GM23338 (cell line): ENCODE data around the gene CXCL9. TPM values are rescaled to one million over a fixed set of nuclear protein-coding genes. Genes with fewer than 3 reads are reported as not detected.

Experiments used
- ATAC-seq: fragments of 200-7000 bp; cut with Tn5 transposase; 3 replicates; pipeline ENCODE4 v1.9.1; 2020
- DNase-seq: peaks from one replicate; pipeline ENCODE4 v3.0.0-alpha.2; 2015; ENCODE audit warnings: low spot score
- H2AFZ ChIP-seq: fragments of 200-600 bp; sonication (generic); 2 replicates; pipeline ENCODE4 v1.8.0; 2016; ENCODE audit warnings: antibody characterized with exemption, mild to moderate bottlenecking, moderate library complexity
- H3F3A ChIP-seq: fragments of 200-600 bp; sonication (generic); replicated peaks from 2 replicates; pipeline ENCODE4 v1.8.0; 2017; ENCODE audit warnings: antibody characterized with exemption, mixed run types, low read depth
- H3K27ac ChIP-seq: fragments of 200-600 bp; sonication (generic); 2 replicates; pipeline ENCODE4 v1.6.1; 2016; ENCODE audit warnings: low read depth
- H3K27me3 ChIP-seq: fragments of 200-600 bp; sonication (generic); 2 replicates; pipeline ENCODE4 v1.8.0; 2016; ENCODE audit warnings: mild to moderate bottlenecking, mixed run types, moderate library complexity; ENCODE audit not compliant: insufficient read depth
- H3K36me3 ChIP-seq: fragments of 200-600 bp; sonication (generic); 2 replicates; pipeline ENCODE4 v1.8.0; 2016; ENCODE audit warnings: mild to moderate bottlenecking; ENCODE audit not compliant: insufficient read depth
- H3K4me1 ChIP-seq: fragments of 200-600 bp; sonication (generic); 2 replicates; pipeline ENCODE4 v1.8.0; 2016; ENCODE audit warnings: mild to moderate bottlenecking, moderate library complexity; ENCODE audit not compliant: insufficient read depth
- H3K4me2 ChIP-seq: fragments of 200-600 bp; sonication (generic); 2 replicates; pipeline ENCODE4 v1.7.1; 2017; ENCODE audit warnings: mixed run types
- H3K4me3 ChIP-seq: fragments of 200-600 bp; sonication (generic); 2 replicates; pipeline ENCODE4 v1.6.1; 2016; ENCODE audit warnings: mixed run types
- H3K79me2 ChIP-seq: fragments of 200-600 bp; sonication (generic); replicated peaks from 2 replicates; pipeline ENCODE4 v1.8.0; 2017; ENCODE audit warnings: mild to moderate bottlenecking; ENCODE audit not compliant: insufficient read depth
- H3K9me2 ChIP-seq: fragments of 200-600 bp; sonication (generic); 2 replicates; pipeline ENCODE4 v1.8.0; 2017; ENCODE audit not compliant: insufficient read depth
- H4K20me1 ChIP-seq: fragments of 200-600 bp; sonication (generic); replicated peaks from 2 replicates; pipeline ENCODE4 v1.8.0; 2017; ENCODE audit warnings: mild to moderate bottlenecking; ENCODE audit not compliant: insufficient read depth
- H3K27ac Mint-ChIP-seq: 2 replicates; pipeline ENCODE4 v1.8.0; 2020; ENCODE audit warnings: inconsistent platforms, mild to moderate bottlenecking, moderate library complexity, mixed read lengths
- H3K27me3 Mint-ChIP-seq: 3 replicates; pipeline ENCODE4 v1.8.0; 2022; ENCODE audit warnings: low read depth, mild to moderate bottlenecking, moderate library complexity, mixed read lengths, inconsistent platforms; ENCODE audit not compliant: insufficient read depth, poor library complexity
- H3K36me3 Mint-ChIP-seq: 3 replicates; pipeline ENCODE4 v1.8.0; 2021; ENCODE audit warnings: low read depth, mild to moderate bottlenecking, inconsistent platforms, moderate library complexity, mixed read lengths
- H3K4me1 Mint-ChIP-seq: 3 replicates; pipeline ENCODE4 v1.8.0; 2020; ENCODE audit warnings: mild to moderate bottlenecking, inconsistent platforms, mixed read lengths
- H3K4me3 Mint-ChIP-seq: 3 replicates; pipeline ENCODE4 v1.8.0; 2021; ENCODE audit warnings: moderate library complexity, mild to moderate bottlenecking, inconsistent platforms, mixed read lengths
- H3K9me3 Mint-ChIP-seq: 3 replicates; pipeline ENCODE4 v1.8.0; 2020; ENCODE audit warnings: moderate library complexity, mild to moderate bottlenecking, inconsistent platforms, mixed read lengths
- CREB1 ChIP-seq: fragments of 250-450 bp; sonication (Bioruptor Pico); IDR thresholded peaks from 2 replicates; pipeline ENCODE4 v1.5.0; 2020; ENCODE audit warnings: low read depth, mild to moderate bottlenecking, moderate library complexity
- CTCF ChIP-seq, 2 experiments: fragments of 200-600 bp in 1 of 2; sonication (generic) in 1 of 2; conservative IDR thresholded peaks; 2 replicates each; pipeline versions ENCODE4 v1.5.1 to v1.6.1; 2016 to 2017; ENCODE audit warnings: antibody characterized with exemption in 2 of 2, low read depth in 2 of 2, mild to moderate bottlenecking in 2 of 2, moderate library complexity in 1 of 2
- EZH2 ChIP-seq: fragments of 200-600 bp; sonication (generic); IDR thresholded peaks from one replicate; pipeline ENCODE4 v1.8.0; 2017; ENCODE audit warnings: antibody characterized with exemption, mild to moderate bottlenecking, low read depth; ENCODE audit not compliant: unreplicated experiment
- EZH2phosphoT487 ChIP-seq: fragments of 200-600 bp; sonication (generic); IDR thresholded peaks from one replicate; pipeline ENCODE4 v1.8.1; 2018; ENCODE audit warnings: antibody characterized with exemption; ENCODE audit not compliant: unreplicated experiment
- POLR2AphosphoS5 ChIP-seq: IDR thresholded peaks from 2 replicates; pipeline ENCODE4 v1.6.1; 2016; ENCODE audit warnings: antibody characterized with exemption, low read depth
- REST ChIP-seq: IDR thresholded peaks from one replicate; pipeline ENCODE4 v1.6.1; 2018; ENCODE audit warnings: antibody characterized with exemption; ENCODE audit not compliant: unreplicated experiment
- STAT1 ChIP-seq: IDR thresholded peaks from one replicate; pipeline ENCODE4 v1.6.1; 2016; ENCODE audit warnings: antibody characterized with exemption; ENCODE audit not compliant: unreplicated experiment
- ZNF114 ChIP-seq: fragments of 250-450 bp; sonication (Bioruptor Pico); IDR thresholded peaks from 2 replicates; pipeline ENCODE4 v1.5.0; 2020; ENCODE audit warnings: mild to moderate bottlenecking, moderate library complexity
- ZNF331 ChIP-seq: fragments of 250-450 bp; sonication (Bioruptor Pico); IDR thresholded peaks from 2 replicates; pipeline ENCODE4 v1.5.0; 2020; ENCODE audit warnings: low read depth, mild to moderate bottlenecking, moderate library complexity
- polyA plus RNA-seq: library from polyadenylated mRNA; unstranded; fragments of >200 nt; fragmentation: Nextera tagmentation; extraction: Ambion mirVana; gene quantifications from 2 replicates; pipeline ENCODE4 v1.2.1, GENCODE V29; 2016
- total RNA-seq: library from RNA; depleted of rRNA; stranded (reverse); fragments of >200 nt; shearing (Covaris generic); gene quantifications from 2 replicates; pipeline ENCODE4 v1.2.3, GENCODE V29; 2014
- TF ChIP-seq, protein P1 (sequence below): IDR thresholded peaks from 2 replicates; pipeline ENCODE4 v1.6.1; 2016; ENCODE audit warnings: antibody characterized with exemption

Gene CXCL9
- total and polyA plus RNA-seq, 2 experiments from 2014 or later = not detected

GRCh38 chr4:76035141-76035540 is 27.8 kb upstream of the CXCL9 start (continued):
- no peak for TF ChIP-seq EZH2phosphoT487
- TF ChIP-seq, protein P1, sequence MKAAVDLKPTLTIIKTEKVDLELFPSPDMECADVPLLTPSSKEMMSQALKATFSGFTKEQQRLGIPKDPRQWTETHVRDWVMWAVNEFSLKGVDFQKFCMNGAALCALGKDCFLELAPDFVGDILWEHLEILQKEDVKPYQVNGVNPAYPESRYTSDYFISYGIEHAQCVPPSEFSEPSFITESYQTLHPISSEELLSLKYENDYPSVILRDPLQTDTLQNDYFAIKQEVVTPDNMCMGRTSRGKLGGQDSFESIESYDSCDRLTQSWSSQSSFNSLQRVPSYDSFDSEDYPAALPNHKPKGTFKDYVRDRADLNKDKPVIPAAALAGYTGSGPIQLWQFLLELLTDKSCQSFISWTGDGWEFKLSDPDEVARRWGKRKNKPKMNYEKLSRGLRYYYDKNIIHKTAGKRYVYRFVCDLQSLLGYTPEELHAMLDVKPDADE = no peak
- no peak for TF ChIP-seq STAT1
- TF ChIP-seq ZNF114 (CRISPR knock-in tag) = no peak
- TF ChIP-seq ZNF331 = no peak
- no peak for TF ChIP-seq CREB1
- TF ChIP-seq POLR2AphosphoS5 = no peak

- Histone ChIP-seq H3K27me3 (no peaks in the 10 kb centered on the region), H4K20me1 (no peaks in the 10 kb centered on the region), H2AFZ (no peak overlapping the region), H3K36me3 (no peaks in the 10 kb centered on the region), H3K9me2 (no peaks in the 10 kb centered on the region), H3K4me1 (no peaks in the 10 kb centered on the region), H3K27ac (no peak overlapping the region), H3K4me3 (no peak overlapping the region), H3F3A (no peaks in the 10 kb centered on the region), H3K4me2 (no peak overlapping the region), H3K79me2 (no peaks in the 10 kb centered on the region)
- H3K27ac Mint-ChIP-seq = no peak overlapping the region
- ATAC-seq (no peak), DNase-seq (no peak)
- H3K4me1 Mint-ChIP-seq = no peaks in the 10 kb centered on the region
- TF ChIP-seq ZNF331 = no peak
- no peaks in the 10 kb centered on the region for H3K9me3 Mint-ChIP-seq
- no peaks in the 10 kb centered on the region for H3K36me3 Mint-ChIP-seq
- H3K27me3 Mint-ChIP-seq = peaks cover 2% of the 10 kb centered on the region
- no peak overlapping the region for H3K4me3 Mint-ChIP-seq
These were observed 22.0 kb upstream of the CXCL9 start for GRCh38 chr4:76029300-76029699.

DNA sequence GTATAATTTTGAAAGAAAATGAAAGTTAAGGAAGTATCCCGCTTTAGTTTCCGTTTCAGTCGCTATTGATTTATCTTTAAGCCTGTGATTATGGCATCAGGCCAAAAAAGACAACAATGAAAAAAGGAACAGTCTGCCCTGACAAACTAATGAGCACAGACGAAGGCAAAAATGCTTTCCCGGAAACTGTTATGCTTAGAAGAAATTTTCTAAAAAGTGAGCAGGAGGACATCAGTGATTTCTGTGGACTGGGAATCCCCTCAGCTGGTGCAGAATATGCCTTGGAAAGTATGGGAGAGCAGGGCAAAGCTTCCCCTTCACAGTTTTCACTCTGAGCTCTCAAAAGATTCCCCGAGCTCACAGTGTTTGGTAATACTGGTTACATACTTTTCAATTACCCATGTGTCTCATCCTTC is 21.0 kb upstream of the CXCL9 start:
- Mint-ChIP-seq H3K27me3 (peaks cover 2% of the 10 kb centered on the region), H3K4me1 (no peaks in the 10 kb centered on the region; the same call in 2 of the 3 replicates), H3K36me3 (no peaks in the 10 kb centered on the region), H3K9me3 (no peaks in the 10 kb centered on the region), H3K27ac (no peak overlapping the region), H3K4me3 (no peak overlapping the region)
- Histone ChIP-seq H3K4me3 (no peak overlapping the region), H3K36me3 (no peaks in the 10 kb centered on the region), H3F3A (no peaks in the 10 kb centered on the region), H3K27ac (no peak overlapping the region), H3K27me3 (no peaks in the 10 kb centered on the region), H3K4me2 (no peak overlapping the region), H3K9me2 (no peaks in the 10 kb centered on the region), H3K4me1 (no peaks in the 10 kb centered on the region), H4K20me1 (no peaks in the 10 kb centered on the region), H2AFZ (peak overlapping the region; percentile 82), H3K79me2 (no peaks in the 10 kb centered on the region)
- DNase-seq (no peak), ATAC-seq (no peak)
- TF ChIP-seq STAT1 = no peak

- Histone ChIP-seq H3K27me3 (no peaks in the 10 kb centered on the region), H3K79me2 (no peaks in the 10 kb centered on the region), H3K36me3 (no peaks in the 10 kb centered on the region), H3K4me2 (no peak overlapping the region), H4K20me1 (no peaks in the 10 kb centered on the region), H3K27ac (no peak overlapping the region), H3K4me1 (no peaks in the 10 kb centered on the region), H3F3A (no peaks in the 10 kb centered on the region), H3K4me3 (no peak overlapping the region), H2AFZ (no peak overlapping the region), H3K9me2 (no peaks in the 10 kb centered on the region)
- DNase-seq (no peak), ATAC-seq (no peak)
- Mint-ChIP-seq H3K9me3 (no peaks in the 10 kb centered on the region), H3K4me1 (no peaks in the 10 kb centered on the region; the same call in 2 of the 3 replicates), H3K27me3 (peaks cover 2% of the 10 kb centered on the region), H3K36me3 (no peaks in the 10 kb centered on the region), H3K4me3 (no peak overlapping the region), H3K27ac (no peak overlapping the region)
- TF ChIP-seq CREB1 = no peak
- no peak for TF ChIP-seq CTCF (conservative IDR thresholded peaks at IDR 0.05; ENCODE audit: low read depth in 2 of 2)
- TF ChIP-seq EZH2 = no peak
- TF ChIP-seq REST = no peak
- TF ChIP-seq, protein P1 = no peak
These were observed 16.8 kb upstream of the CXCL9 start for GRCh38 chr4:76024065-76024464.
